HepG2 (cell line): ENCODE data around the gene CEBPZOS. TPM values are rescaled to one million over a fixed set of nuclear protein-coding genes. Genes with fewer than 3 reads are reported as not detected.

Experiments used
- ATAC-seq: fragments of 200-7000 bp; cut with Tn5 transposase; 3 replicates; pipeline ENCODE4 v1.9.1; 2020; ENCODE audit warnings: mild to moderate bottlenecking, moderate library complexity
- BruUV-seq: library from RNA; stranded (reverse); fragments of 400-500 nt; replicated peaks from 2 replicates; lab custom pipeline; 2021; lab: Mats Ljungman, UMichigan
- CTCF ChIA-PET: fragments of 300-600 bp; formaldehyde crosslinking; extraction: SDS; loops from one replicate; lab custom pipeline; 2021; ENCODE audit warnings: low total read pairs, inconsistent platforms, low intra/inter-chr PET ratio; lab: Yijun Ruan, JAX
- POLR2A ChIA-PET: fragments of 350-600 bp; sonication (Branson Sonifier 250); formaldehyde crosslinking; loops from one replicate; lab custom pipeline; 2020; ENCODE audit warnings: antibody characterized with exemption, inconsistent platforms; lab: Yijun Ruan, JAX
- DNase-seq: peaks from one replicate; pipeline ENCODE4 v3.0.0-alpha.2; 2015; ENCODE audit warnings: low spot score
- FAIRE-seq: peaks from 3 replicates; lab custom pipeline; 2011; peaks lifted over from hg19 to GRCh38; lab: Jason Lieb, UNC
- H2AFZ ChIP-seq: one replicate; pipeline ENCODE4 v1.6.1; 2011; ENCODE audit warnings: low read length, inconsistent platforms
- H3K27ac ChIP-seq: fragments of 300-600 bp; 3 replicates; pipeline ENCODE4 v1.8.0; 2011; ENCODE audit warnings: mixed run types, mild to moderate bottlenecking, mixed read lengths, low read length, inconsistent platforms; ENCODE audit not compliant: insufficient read depth; ENCODE audit errors: extremely low read length
- H3K27me3 ChIP-seq, 2 experiments: fragments of 200-600 bp in 1 of 2; 2 replicates in 1 of 2; 3 replicates in 1 of 2; pipeline versions ENCODE4 v1.6.0 to v1.8.0; 2011; ENCODE audit warnings: low read length in 2 of 2, mild to moderate bottlenecking in 2 of 2, moderate library complexity in 2 of 2, inconsistent platforms in 1 of 2; ENCODE audit not compliant: insufficient read depth in 2 of 2, control insufficient read depth in 1 of 2
- H3K36me3 ChIP-seq, 2 experiments: fragments of 200-600 bp in 1 of 2; replicated peaks in 1 of 2; 2 replicates in 1 of 2; 3 replicates in 1 of 2; pipeline versions ENCODE4 v1.5.1 to v1.8.0; 2011; ENCODE audit warnings: low read length in 2 of 2, inconsistent platforms in 1 of 2; ENCODE audit not compliant: insufficient read depth in 2 of 2, control insufficient read depth in 1 of 2
- H3K4me1 ChIP-seq: 2 replicates; pipeline ENCODE4 v1.5.1; 2012; ENCODE audit warnings: low read length, inconsistent platforms; ENCODE audit not compliant: insufficient read depth
- H3K4me2 ChIP-seq: 2 replicates; pipeline ENCODE4 v1.6.0; 2011; ENCODE audit warnings: low read depth, low read length, inconsistent platforms
- H3K4me3 ChIP-seq, 3 experiments: fragments of 200-600 bp in 1 of 3; sonication (generic), shearing (Covaris generic) in 1 of 3; replicated peaks in 1 of 3; 2 replicates each; pipeline ENCODE4 v1.5.1; 2011 to 2016; ENCODE audit warnings: low read length in 3 of 3, inconsistent platforms in 2 of 3, low read depth in 2 of 3, mild to moderate bottlenecking in 2 of 3, control low read depth in 1 of 3, mixed read lengths in 1 of 3; ENCODE audit not compliant: insufficient read depth in 1 of 3
- H3K79me2 ChIP-seq: one replicate; pipeline ENCODE4 v1.6.1; 2011; ENCODE audit warnings: low read length, inconsistent platforms; ENCODE audit not compliant: insufficient read depth
- H3K9ac ChIP-seq: 2 replicates; pipeline ENCODE4 v1.6.0; 2011; ENCODE audit warnings: mild to moderate bottlenecking, low read depth, low read length, inconsistent platforms; ENCODE audit not compliant: insufficient read depth
- H3K9me3 ChIP-seq: 2 replicates; pipeline ENCODE4 v1.5.1; 2012; ENCODE audit warnings: mild to moderate bottlenecking, low read length
- H4K20me1 ChIP-seq: 2 replicates; pipeline ENCODE4 v1.6.0; 2011; ENCODE audit warnings: inconsistent platforms, mild to moderate bottlenecking, low read length, moderate library complexity; ENCODE audit not compliant: insufficient read depth
- ATF2 ChIP-seq: sonication (generic); formaldehyde crosslinking; IDR thresholded peaks from 2 replicates; pipeline ENCODE4 v1.4.0; 2020; ENCODE audit warnings: missing genetic modification reagents
- IKZF4 ChIP-seq: sonication (generic); formaldehyde crosslinking; IDR thresholded peaks from 2 replicates; pipeline ENCODE4 v1.5.1; 2020; ENCODE audit warnings: borderline replicate concordance, mild to moderate bottlenecking, low read depth, missing genetic modification reagents; ENCODE audit errors: not compliant biosample characterization
- MEIS2 ChIP-seq: sonication (generic); formaldehyde crosslinking; IDR thresholded peaks from 2 replicates; pipeline ENCODE4 v1.9.0; 2021; ENCODE audit warnings: mild to moderate bottlenecking, missing genetic modification reagents
- RFXANK ChIP-seq: IDR thresholded peaks from 2 replicates; pipeline ENCODE4 v1.6.1; 2016
- SNAPC5 ChIP-seq: sonication (generic); formaldehyde crosslinking; IDR thresholded peaks from 2 replicates; pipeline ENCODE4 v1.8.1; 2023; ENCODE audit warnings: mild to moderate bottlenecking, missing genetic modification reagents, borderline replicate concordance
- XRCC5 ChIP-seq: fragments of 200-400 bp; formaldehyde crosslinking; optimal IDR thresholded peaks from 2 replicates; pipeline ENCODE3; 2017; ENCODE audit warnings: mild to moderate bottlenecking, low read length
- ZNF350 ChIP-seq: sonication (generic); formaldehyde crosslinking; IDR thresholded peaks from 2 replicates; pipeline ENCODE4 v1.4.0; 2020; ENCODE audit warnings: mild to moderate bottlenecking, low read depth, missing genetic modification reagents, borderline replicate concordance
- ZNF383 ChIP-seq: sonication (generic); formaldehyde crosslinking; IDR thresholded peaks from 2 replicates; pipeline ENCODE4 v1.4.0; 2020; ENCODE audit warnings: missing genetic modification reagents, mild to moderate bottlenecking, borderline replicate concordance
- ZNF460 ChIP-seq: sonication (generic); formaldehyde crosslinking; IDR thresholded peaks from 2 replicates; pipeline ENCODE4 v1.5.1; 2020; ENCODE audit warnings: missing genetic modification reagents, mild to moderate bottlenecking, borderline replicate concordance
- ZNF672 ChIP-seq: sonication (generic); formaldehyde crosslinking; IDR thresholded peaks from 2 replicates; pipeline ENCODE4 v1.8.1; 2022; ENCODE audit warnings: missing genetic modification reagents
- ZNF724P ChIP-seq: sonication (generic); formaldehyde crosslinking; IDR thresholded peaks from 2 replicates; pipeline ENCODE4 v1.8.0; 2022; ENCODE audit warnings: missing genetic modification reagents, borderline replicate concordance
- ZNF75D ChIP-seq: sonication (generic); formaldehyde crosslinking; IDR thresholded peaks from 2 replicates; pipeline ENCODE4 v1.8.1; 2023; ENCODE audit warnings: missing genetic modification reagents, mild to moderate bottlenecking, borderline replicate concordance
- ZNF792 ChIP-seq: IDR thresholded peaks from 2 replicates; pipeline ENCODE4 v1.6.1; 2016
- ZSCAN30 ChIP-seq: sonication (generic); formaldehyde crosslinking; IDR thresholded peaks from 2 replicates; pipeline ENCODE4 v1.5.0; 2020; ENCODE audit warnings: mild to moderate bottlenecking, missing genetic modification reagents
- WGBS: methylation state at CpG from one replicate; pipeline ENCODE4 v1.1.6; 2017; ENCODE audit warnings: low lambda C conversion rate; 5-methylcytosine and 5-hydroxymethylcytosine counted together
- in situ Hi-C: cut with HindIII; loops from 2 replicates; pipeline ENCODE4 v1.10.0; 2017; ENCODE audit warnings: low pct_unique_long_range_greater_than_20kb; ENCODE audit not compliant: extremely low pct_ligation_motif_present
- intact Hi-C: fragments of 100-400 bp; cut with micrococcal nuclease; formaldehyde crosslinking; loops from one replicate; pipeline ENCODE4 v1.10.0; 2022; ENCODE audit not compliant: unreplicated experiment
- polyA plus RNA-seq, 8 experiments: library from polyadenylated mRNA; depleted of rRNA in 3 of 8; stranded (reverse) in 7 of 8; unstranded in 1 of 8; fragments of >200 nt; fragmentation: Illumina TruSeq in 4 of 8; extraction: Trizol in 4 of 8; gene quantifications; 2 replicates each; pipeline versions ENCODE4 v1.2.1 to v1.2.3, GENCODE V29; 2011 to 2016; ENCODE audit warnings: low read depth in 4 of 8, missing spikeins in 1 of 8, mixed read lengths in 1 of 8; ENCODE audit not compliant: insufficient read depth in 1 of 8
- total RNA-seq, 5 experiments: library from RNA; depleted of rRNA; stranded (reverse); fragments of >200 nt; fragmentation: Illumina TruSeq; extraction: Trizol; gene quantifications; 2 replicates each; pipeline ENCODE4 v1.2.3, GENCODE V29; 2016; ENCODE audit warnings: low read depth in 1 of 5
- TF ChIP-seq, protein P1 (sequence below): sonication (generic); formaldehyde crosslinking; IDR thresholded peaks from 2 replicates; pipeline ENCODE4 v1.8.0; 2022; ENCODE audit warnings: missing genetic modification reagents, mild to moderate bottlenecking, moderate library complexity, borderline replicate concordance
- TF ChIP-seq, protein P2 (sequence below): sonication (generic); formaldehyde crosslinking; IDR thresholded peaks from 2 replicates; pipeline ENCODE4 v1.8.0; 2022; ENCODE audit warnings: mild to moderate bottlenecking, missing genetic modification reagents, moderate library complexity

The CEBPZOS gene
- total and polyA plus RNA-seq, 2 of the 13 experiments (the other 11 are each of a cell fraction or from before 2014, with no cell fraction given): 18.6 to 44.7 TPM

GRCh38 chr2:37164757-37165156 lies 31.5 kb upstream of the CEBPZOS start:
- no peak for FAIRE-seq
- Histone ChIP-seq H4K20me1 (no peaks in the 10 kb centered on the region), H3K36me3 (no peaks in the 10 kb centered on the region)
- intact Hi-C loops: no loop called here
- TF ChIP-seq RFXANK (CRISPR knock-in tag) (no peak), ZNF350 (CRISPR knock-in tag) (no peak), ATF2 (no peak), ZNF460 (CRISPR knock-in tag) (no peak), ZSCAN30 (CRISPR knock-in tag) (no peak), SNAPC5 (CRISPR knock-in tag) (no peak), ZNF792 (CRISPR knock-in tag) (no peak), ZNF383 (no peak), ZNF672 (CRISPR knock-in tag) (no peak), XRCC5 (no peak), MEIS2 (CRISPR knock-in tag) (no peak), ZNF75D (CRISPR knock-in tag) (no peak), IKZF4 (no peak), ZNF724P (CRISPR knock-in tag) (no peak)
- TF ChIP-seq, protein P1, sequence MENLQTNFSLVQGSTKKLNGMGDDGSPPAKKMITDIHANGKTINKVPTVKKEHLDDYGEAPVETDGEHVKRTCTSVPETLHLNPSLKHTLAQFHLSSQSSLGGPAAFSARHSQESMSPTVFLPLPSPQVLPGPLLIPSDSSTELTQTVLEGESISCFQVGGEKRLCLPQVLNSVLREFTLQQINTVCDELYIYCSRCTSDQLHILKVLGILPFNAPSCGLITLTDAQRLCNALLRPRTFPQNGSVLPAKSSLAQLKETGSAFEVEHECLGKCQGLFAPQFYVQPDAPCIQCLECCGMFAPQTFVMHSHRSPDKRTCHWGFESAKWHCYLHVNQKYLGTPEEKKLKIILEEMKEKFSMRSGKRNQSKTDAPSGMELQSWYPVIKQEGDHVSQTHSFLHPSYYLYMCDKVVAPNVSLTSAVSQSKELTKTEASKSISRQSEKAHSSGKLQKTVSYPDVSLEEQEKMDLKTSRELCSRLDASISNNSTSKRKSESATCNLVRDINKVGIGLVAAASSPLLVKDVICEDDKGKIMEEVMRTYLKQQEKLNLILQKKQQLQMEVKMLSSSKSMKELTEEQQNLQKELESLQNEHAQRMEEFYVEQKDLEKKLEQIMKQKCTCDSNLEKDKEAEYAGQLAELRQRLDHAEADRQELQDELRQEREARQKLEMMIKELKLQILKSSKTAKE (CRISPR knock-in tag): no peak
- TF ChIP-seq, protein P2, sequence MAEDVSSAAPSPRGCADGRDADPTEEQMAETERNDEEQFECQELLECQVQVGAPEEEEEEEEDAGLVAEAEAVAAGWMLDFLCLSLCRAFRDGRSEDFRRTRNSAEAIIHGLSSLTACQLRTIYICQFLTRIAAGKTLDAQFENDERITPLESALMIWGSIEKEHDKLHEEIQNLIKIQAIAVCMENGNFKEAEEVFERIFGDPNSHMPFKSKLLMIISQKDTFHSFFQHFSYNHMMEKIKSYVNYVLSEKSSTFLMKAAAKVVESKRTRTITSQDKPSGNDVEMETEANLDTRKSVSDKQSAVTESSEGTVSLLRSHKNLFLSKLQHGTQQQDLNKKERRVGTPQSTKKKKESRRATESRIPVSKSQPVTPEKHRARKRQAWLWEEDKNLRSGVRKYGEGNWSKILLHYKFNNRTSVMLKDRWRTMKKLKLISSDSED (CRISPR knock-in tag): no peak
- TF ChIP-seq, all 625 proteins: peak for 0
- Histone ChIP-seq H3K4me3 (no peak overlapping the region), H3K4me2 (no peak overlapping the region), H3K9ac (no peak overlapping the region), H3K27me3 (no peaks in the 10 kb centered on the region), H2AFZ (no peak overlapping the region), H3K4me1 (peaks cover 15% of the 10 kb centered on the region), H3K79me2 (no peaks in the 10 kb centered on the region), H3K9me3 (peaks cover 12% of the 10 kb centered on the region), H3K27ac (no peak overlapping the region)
- POLR2A ChIA-PET: interaction anchor here (1.7 kb wide), 1 partner anchor 9 kb away, joined by 4 read pairs; the partner anchor contains the start of gene EIF2AK2
- no peak for ATAC-seq
- WGBS: 6% methylated on average over 1 of the region's 1 CpG
- CTCF ChIA-PET: no interaction called here
- no TSS peak for BruUV-seq
- in situ Hi-C loops: loop anchor here (25.0 kb wide), 1 partner anchor 723 kb away; no protein-coding TSS in a partner anchor
- DNase-seq: no peak
